Body of pancreas (tissue), 4 donors: ENCODE results near the gene ROBO1. TPM values are rescaled to one million over a fixed set of nuclear protein-coding genes. Genes with fewer than 3 reads are reported as not detected.

Experiments
- ATAC-seq: fragments of 150-250 bp; one replicate; pipeline ENCODE4 v1.9.1; 2016
- DNase-seq, 4 donors: peaks; one replicate each; pipeline ENCODE4 v3.0.0-alpha.2; 2019
- H3K27ac ChIP-seq, 4 donors: fragments of 200-600 bp; sonication (generic); 1 replicate in 3 of 4; 2 replicates in 1 of 4; pipeline versions ENCODE4 v1.5.1 to v1.6.1; 2016 to 2019; ENCODE audit warnings: mild to moderate bottlenecking in 1 of 4, mixed read lengths in 1 of 4, moderate library complexity in 1 of 4
- H3K27me3 ChIP-seq, 2 donors: fragments of 200-600 bp; sonication (generic); one replicate each; pipeline ENCODE4 v1.6.0; 2016; ENCODE audit warnings: mild to moderate bottlenecking in 1 of 2
- H3K36me3 ChIP-seq, 2 donors: fragments of 200-600 bp; sonication (generic); replicated peaks in 1 of 2; 2 replicates each; pipeline ENCODE4 v1.5.1; 2016; ENCODE audit warnings: low read depth in 2 of 2; ENCODE audit not compliant: insufficient read depth in 1 of 2
- H3K4me1 ChIP-seq: fragments of 200-600 bp; sonication (generic); one replicate; pipeline ENCODE4 v1.6.0; 2016
- H3K4me3 ChIP-seq, 2 donors: fragments of 200-600 bp; sonication (generic); 1 replicate in 1 of 2; 2 replicates in 1 of 2; pipeline ENCODE4 v1.5.1; 2016 to 2019
- H3K9me3 ChIP-seq, 3 donors: fragments of 200-600 bp; sonication (generic); 1 replicate in 2 of 3; 2 replicates in 1 of 3; pipeline ENCODE4 v1.5.1; 2016
- POLR2A ChIP-seq, 3 donors: fragments of 450-650 bp; IDR thresholded peaks; one replicate each; pipeline ENCODE4 v1.6.1; 2016; ENCODE audit warnings: antibody characterized with exemption in 3 of 3, mild to moderate bottlenecking in 2 of 3
- WGBS, 2 donors: methylation state at CpG; one replicate each; pipeline ENCODE4 v1.1.5; 2017; 5-methylcytosine and 5-hydroxymethylcytosine counted together
- intact Hi-C: fragments of 100-400 bp; cut with DNase I; formaldehyde crosslinking; loops from one replicate; pipeline ENCODE4 v1.15.1; 2023
- total RNA-seq, 2 donors: library from RNA; depleted of rRNA; stranded (reverse); fragments of >200 nt; gene quantifications; one replicate each; pipeline ENCODE4 v1.1.0, GENCODE V29; 2016
- TF ChIP-seq, protein P1 (sequence below), 7 experiments: fragments of 450-650 bp in 4 of 7; fragments of 200-600 bp in 3 of 7; sonication (generic) in 3 of 7; IDR thresholded peaks; one replicate each; pipeline ENCODE4 v1.5.1; 2016 to 2019; ENCODE audit warnings: antibody characterized with exemption in 7 of 7

Gene ROBO1
- total RNA-seq, 2 donors from 2014 or later, result 3.9 to 9.9 TPM

- DNase-seq, result no peak
Measured at GRCh38 chr3:78878789-78879188, 889.0 kb downstream of the ROBO1 start.

DNA sequence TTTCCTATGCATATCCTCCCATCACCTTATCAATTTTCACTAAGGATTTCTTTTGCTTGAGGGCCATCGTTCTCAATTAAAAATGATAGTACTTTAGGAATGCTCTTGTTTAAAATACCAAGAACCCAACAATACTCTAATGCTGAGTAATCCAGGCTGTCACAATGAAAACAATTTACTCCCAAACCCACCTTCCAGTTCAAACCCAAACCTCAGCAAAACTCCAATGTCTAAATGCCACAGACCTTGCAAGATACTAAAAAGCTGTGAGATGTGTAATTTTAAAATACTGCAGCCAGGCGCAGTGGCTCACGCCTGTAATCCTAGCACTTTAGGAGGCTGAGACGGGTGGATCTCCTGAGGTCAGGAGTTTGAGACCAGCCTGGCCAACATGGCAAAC, 889.8 kb downstream of the ROBO1 start:
- 75 to 76% methylated on average over 4 of the region's 4 CpGs for WGBS, 2 donors
- DNase-seq, result no peak
- Histone ChIP-seq H3K27me3 (no peaks in the 10 kb centered on the region), H3K4me1 (no peaks in the 10 kb centered on the region), H3K27ac (no peak overlapping the region), H3K4me3 (no peak overlapping the region), H3K36me3 (no peaks in the 10 kb centered on the region), H3K9me3 (no peaks in the 10 kb centered on the region)
- TF ChIP-seq, protein P1, sequence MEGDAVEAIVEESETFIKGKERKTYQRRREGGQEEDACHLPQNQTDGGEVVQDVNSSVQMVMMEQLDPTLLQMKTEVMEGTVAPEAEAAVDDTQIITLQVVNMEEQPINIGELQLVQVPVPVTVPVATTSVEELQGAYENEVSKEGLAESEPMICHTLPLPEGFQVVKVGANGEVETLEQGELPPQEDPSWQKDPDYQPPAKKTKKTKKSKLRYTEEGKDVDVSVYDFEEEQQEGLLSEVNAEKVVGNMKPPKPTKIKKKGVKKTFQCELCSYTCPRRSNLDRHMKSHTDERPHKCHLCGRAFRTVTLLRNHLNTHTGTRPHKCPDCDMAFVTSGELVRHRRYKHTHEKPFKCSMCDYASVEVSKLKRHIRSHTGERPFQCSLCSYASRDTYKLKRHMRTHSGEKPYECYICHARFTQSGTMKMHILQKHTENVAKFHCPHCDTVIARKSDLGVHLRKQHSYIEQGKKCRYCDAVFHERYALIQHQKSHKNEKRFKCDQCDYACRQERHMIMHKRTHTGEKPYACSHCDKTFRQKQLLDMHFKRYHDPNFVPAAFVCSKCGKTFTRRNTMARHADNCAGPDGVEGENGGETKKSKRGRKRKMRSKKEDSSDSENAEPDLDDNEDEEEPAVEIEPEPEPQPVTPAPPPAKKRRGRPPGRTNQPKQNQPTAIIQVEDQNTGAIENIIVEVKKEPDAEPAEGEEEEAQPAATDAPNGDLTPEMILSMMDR (IDR thresholded peaks at IDR 0.05), result no peak
- no peak for TF ChIP-seq POLR2A (IDR thresholded peaks at IDR 0.05)
- intact Hi-C loops, result no loop called here
- no peak for ATAC-seq

More at GRCh38 chr3:78878789-78879188, 889.0 kb downstream of the ROBO1 start:
- ATAC-seq, result no peak
- 10 to 22% methylated on average over 1 of the region's 1 CpG for WGBS, 2 donors
- Histone ChIP-seq H3K4me1 (no peaks in the 10 kb centered on the region), H3K4me3 (no peak overlapping the region), H3K27me3 (no peaks in the 10 kb centered on the region), H3K9me3 (no peaks in the 10 kb centered on the region), H3K27ac (no peak overlapping the region), H3K36me3 (no peaks in the 10 kb centered on the region)
- TF ChIP-seq, protein P1 (IDR thresholded peaks at IDR 0.05), result no peak
- no peak for TF ChIP-seq POLR2A (IDR thresholded peaks at IDR 0.05)
- intact Hi-C loops, result no loop called here

DNA sequence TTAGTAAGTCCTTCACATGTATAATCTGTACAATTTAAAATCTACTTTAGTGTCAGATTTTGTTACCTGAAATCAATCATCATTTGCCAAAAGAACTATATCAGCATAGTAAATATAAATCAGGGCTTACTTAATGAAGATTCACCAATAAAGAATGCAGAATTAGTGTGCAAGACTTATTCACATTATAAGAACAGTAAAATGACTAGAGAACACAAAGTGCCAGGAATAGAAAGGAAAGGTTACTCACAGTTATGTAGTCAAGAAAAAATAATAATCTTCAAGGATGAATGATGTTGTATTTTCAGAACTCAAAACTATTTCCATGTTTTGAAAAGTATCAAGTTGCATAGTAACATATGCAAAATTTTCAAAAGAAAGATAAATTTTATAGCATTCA, 891.9 kb downstream of the ROBO1 start:
- ATAC-seq, result no peak
- TF ChIP-seq POLR2A (IDR thresholded peaks at IDR 0.05), result no peak
- TF ChIP-seq, protein P1 (IDR thresholded peaks at IDR 0.05), result no peak
- Histone ChIP-seq H3K9me3 (no peaks in the 10 kb centered on the region), H3K4me3 (no peak overlapping the region), H3K27me3 (no peaks in the 10 kb centered on the region), H3K36me3 (no peaks in the 10 kb centered on the region), H3K4me1 (no peaks in the 10 kb centered on the region), H3K27ac (no peak overlapping the region)
- DNase-seq, result no peak
- intact Hi-C loops, result no loop called here

DNA sequence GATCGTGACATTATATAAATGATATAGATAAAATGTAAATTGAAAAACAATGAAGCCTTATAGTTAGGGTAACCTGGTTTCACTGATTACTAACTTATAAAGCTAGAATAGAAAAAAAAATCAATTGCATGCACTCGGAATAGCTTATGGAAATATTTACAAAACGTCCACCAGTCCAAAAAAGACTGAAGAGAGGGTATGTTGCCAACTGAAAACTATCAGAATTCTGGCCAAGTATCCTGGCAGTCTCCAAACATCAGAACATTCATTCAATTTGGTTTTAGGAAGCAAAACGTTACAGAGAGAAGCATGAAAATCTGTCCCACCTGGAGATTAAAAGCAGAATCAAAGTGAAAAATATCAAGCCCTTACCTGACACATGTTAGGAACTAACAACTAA, 892.4 kb downstream of the ROBO1 start:
- H3K36me3 ChIP-seq, result no peaks in the 10 kb centered on the region
- intact Hi-C loops, result no loop called here
- TF ChIP-seq, protein P1 (IDR thresholded peaks at IDR 0.05), result no peak
- TF ChIP-seq POLR2A (IDR thresholded peaks at IDR 0.05), result no peak
- no peak overlapping the region for H3K27ac ChIP-seq
- 21 to 22% methylated on average over 4 of the region's 4 CpGs for WGBS, 2 donors
- no peak for ATAC-seq
- no peak overlapping the region for H3K4me3 ChIP-seq
- H3K4me1 ChIP-seq, result no peaks in the 10 kb centered on the region
- no peaks in the 10 kb centered on the region for H3K27me3 ChIP-seq
- no peak for DNase-seq
- H3K9me3 ChIP-seq, result no peaks in the 10 kb centered on the region

DNA sequence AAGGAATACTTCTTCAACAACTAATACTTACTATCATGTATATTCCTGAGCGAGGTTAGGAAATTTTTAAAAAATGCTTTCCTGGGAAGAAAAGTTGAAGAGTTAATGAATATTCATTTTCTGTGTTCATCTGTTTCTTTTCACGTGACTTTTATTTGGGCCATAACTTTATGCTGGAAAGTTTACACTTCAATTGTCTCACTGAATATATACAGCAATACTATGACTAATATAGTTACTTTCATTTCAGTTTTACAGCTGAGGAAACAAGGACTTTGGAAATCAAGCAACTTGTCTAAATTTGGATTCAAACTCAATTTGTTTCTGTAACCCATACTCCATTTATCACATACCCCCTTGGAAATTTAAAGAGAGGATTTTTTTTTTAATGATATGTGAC, 894.2 kb downstream of the ROBO1 start:
- 59 to 74% methylated on average over 2 of the region's 2 CpGs for WGBS, 2 donors
- intact Hi-C loops, result no loop called here
- no peaks in the 10 kb centered on the region for H3K27me3 ChIP-seq
- H3K9me3 ChIP-seq, result no peaks in the 10 kb centered on the region
- no peak for ATAC-seq
- no peaks in the 10 kb centered on the region for H3K36me3 ChIP-seq
- no peak for DNase-seq
- no peak for TF ChIP-seq POLR2A (IDR thresholded peaks at IDR 0.05)
- TF ChIP-seq, protein P1 (IDR thresholded peaks at IDR 0.05), result no peak
- no peak overlapping the region for H3K4me3 ChIP-seq
- no peaks in the 10 kb centered on the region for H3K4me1 ChIP-seq
- H3K27ac ChIP-seq, result no peak overlapping the region
